ENCODE results near the gene SPAG16.

SPAG16 gene

DNA sequence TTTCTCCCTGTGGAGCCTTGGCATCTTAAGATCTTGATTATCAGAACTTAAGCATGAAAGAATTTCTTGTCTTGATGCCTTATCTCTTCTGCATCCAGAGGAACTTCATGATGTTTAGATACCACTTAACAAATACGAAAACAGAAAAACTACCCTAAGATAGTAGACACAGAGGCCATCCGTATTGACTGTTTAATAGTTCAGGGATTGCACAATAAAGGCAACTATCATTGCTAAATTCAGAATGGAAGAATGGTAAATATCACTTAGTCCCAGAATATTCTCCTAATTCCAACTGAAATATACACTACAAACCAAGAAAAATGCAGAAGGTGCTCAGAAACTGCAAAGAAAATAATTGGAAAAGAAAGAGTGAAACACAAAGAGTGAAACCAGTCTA, 912.0 kb downstream of the SPAG16 start:
- no peak for DNase-seq

DNA sequence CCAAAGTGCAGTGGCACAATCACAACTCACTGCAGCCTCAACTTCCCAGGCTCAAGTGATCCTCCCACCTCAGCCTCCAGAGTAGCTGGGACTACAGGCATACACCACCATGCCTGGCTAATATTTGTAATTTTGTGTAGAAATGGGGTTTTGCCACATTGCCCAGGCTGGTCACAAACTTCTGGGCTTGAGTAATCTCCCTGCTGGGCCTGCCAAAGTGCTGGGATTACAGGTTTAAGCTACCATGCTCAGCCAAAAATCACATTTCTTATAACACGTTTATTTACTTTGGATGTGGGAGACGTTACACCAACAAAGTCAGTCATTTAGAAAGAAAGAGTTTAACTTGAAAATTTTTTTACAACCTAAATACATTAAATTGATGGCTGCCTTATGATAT, 917.6 kb downstream of the SPAG16 start:
- no peak for DNase-seq

DNA sequence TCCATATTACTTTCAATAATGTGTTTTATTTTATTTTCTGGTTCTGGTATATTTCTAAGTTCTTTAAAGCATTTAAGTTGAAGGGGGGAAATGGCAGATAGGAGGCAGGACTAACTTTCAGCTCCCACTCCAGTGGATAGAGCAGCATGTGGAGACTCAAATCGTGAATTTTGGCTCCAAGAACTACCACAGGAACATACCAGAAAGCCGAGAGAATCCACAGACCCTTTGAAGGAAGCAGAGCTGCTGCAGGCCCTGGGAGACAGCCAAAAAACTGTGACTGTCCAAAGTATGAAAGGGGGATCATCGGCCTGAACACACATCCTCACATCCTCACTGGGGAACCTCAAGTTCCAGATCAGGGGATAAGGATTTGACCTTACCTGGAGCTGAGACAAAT, 919.0 kb downstream of the SPAG16 start:
- no peak for DNase-seq

GRCh38 chr2:214203744-214204289, 919.6 kb downstream of the SPAG16 start:
- peak; percentile 1 for DNase-seq

DNA sequence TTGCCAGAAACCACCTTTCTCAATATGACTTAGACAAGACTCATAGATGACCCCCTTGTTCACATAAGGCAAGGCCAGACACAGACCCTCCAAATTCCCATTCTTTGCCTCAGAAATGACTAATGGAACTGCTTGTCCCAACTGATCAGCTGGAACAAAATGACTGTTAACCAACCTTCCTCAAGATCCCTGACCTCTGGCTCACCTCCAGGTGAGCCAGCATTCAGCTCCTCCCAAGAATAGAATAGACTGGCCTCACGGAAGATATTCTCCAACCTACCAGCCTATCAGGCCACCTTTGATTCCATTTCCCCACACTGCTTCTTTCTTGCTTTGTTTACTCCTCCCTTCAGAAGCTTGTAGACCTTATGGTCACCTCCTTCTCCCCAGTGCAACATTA, 930.8 kb downstream of the SPAG16 start:
- DNase-seq, result no peak

DNA sequence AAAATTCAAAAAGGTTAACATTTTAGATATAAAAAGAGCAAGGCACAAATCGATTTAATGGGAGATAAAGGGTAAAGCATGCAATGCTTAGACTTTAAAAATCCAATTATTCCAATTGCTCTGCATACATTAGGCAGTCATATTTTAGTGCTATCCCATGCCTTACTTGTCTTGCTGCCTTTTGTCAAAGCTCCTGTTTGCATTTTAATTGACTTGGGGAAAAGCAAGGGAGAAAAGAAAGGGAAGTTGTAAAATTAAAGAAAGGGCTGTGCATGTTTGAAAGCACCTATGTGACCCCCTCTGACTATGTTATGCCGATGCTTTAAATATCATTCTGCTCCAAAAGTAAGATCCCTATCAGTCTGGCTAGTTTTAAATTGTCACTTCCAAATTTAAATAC, 932.9 kb downstream of the SPAG16 start:
- DNase-seq, result no peak

DNA sequence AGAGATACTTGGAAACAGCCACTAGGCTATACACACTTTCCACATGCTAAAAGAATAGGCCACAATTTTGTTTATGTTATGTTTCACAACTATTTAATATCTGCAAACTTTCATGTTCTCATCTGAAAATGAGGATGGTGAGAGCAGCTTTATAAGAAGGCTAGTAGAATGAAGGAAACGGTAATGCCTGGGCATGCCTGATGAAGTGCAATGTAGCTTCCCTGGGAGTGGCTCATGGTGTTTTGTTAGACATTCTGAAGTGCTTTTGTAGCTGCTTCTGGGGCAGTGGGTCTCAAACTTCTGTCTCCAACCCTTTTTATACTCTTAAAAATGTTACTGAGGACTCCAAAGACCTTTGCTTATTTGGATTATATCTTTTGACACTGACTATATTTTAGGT, 933.3 kb downstream of the SPAG16 start:
- no peak for DNase-seq

DNA sequence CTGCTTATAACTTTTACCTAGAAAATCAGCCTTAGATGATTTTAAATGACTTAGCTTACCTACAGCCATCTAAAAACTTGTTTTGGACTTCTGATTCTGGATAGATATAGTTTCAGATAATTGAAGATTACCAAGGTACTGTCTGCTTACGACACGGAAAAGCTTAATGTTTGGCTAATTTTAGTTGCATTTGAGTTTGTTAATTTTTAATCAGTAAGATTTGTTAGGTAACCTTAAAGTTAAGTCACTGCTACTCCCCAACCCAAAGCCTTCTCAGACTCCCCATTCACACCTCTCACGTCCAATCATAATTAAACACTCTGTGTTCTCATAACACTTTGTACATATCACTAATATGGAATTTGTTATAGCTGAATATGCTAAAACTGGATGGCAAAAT, 936.0 kb downstream of the SPAG16 start:
- no peak for DNase-seq

DNA sequence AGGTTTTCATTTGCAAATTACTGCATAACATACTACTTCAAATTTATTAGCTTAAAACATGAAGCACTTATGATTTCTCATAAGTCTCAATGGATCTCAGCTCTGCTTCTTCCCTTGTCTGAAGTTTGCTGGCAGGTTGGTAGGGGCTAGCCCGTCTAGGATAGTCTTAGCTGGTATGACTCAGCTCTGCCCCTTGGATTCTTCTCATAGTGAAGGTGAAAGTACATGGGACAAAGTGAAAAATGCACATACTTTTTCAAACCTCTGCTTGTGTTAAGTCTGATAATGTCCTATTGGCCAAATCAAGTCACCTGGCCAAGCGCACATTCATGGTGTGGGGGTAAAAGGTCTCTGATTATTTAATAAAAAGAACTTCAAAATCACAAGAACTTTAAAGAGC, 941.8 kb downstream of the SPAG16 start:
- DNase-seq, result no peak

DNA sequence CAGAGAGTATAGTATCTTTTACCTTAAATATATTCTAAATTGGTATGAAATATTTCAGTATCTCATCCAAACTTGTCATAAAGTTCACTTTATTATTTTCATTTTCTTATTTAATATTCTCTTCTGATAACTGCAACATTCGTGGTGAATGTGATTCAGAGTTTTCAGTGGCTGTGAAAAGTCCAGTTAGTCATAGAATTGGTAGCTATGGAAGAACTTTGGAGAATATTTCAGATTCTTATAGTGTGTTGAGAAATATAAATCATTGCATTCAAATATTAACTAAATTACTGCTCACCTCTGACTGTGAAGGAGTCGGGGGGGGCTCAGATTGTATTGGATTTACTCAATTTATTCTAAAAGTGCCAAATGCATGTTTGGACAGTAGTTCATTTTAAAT, 948.0 kb downstream of the SPAG16 start:
- DNase-seq, result no peak

GRCh38 chr2:214233164-214233563, 948.9 kb downstream of the SPAG16 start:
- DNase-seq, result no peak

DNA sequence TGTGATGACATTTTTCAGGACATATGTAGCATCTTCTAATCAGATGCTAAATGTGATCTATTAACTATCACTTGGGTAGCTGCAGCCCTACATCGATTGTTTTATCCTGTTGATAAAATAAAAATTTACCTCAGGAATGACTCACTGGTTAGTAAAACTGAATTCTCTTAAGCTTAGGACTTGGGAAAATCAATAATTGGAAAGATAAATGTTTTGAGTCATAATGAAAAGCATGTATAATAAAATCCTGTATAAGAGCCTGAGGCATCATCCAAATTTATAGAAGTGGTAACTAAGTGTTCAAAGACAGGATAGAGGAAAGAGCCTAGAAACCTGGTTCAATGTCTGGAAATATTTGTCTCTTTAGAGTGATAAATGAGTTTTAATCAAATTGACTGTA, 958.5 kb downstream of the SPAG16 start:
- DNase-seq, result no peak

DNA sequence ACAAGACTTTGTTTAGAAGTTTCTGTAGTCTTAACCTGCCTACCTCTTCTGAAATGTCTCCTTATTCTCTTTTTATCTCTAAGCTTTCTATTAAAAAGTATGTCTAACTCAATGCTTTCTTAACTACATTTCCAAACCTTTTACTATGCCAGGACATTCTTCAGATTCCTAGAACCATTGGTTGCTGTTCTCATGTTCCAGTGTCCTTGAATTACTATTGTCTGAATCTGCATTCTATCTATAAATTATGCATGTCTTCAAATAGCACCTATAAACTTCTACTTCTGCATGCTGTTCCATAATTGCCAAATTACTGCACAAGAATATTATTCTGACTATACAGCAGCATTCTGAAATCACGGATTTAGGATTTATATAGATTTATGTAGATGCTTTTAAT, 960.6 kb downstream of the SPAG16 start:
- DNase-seq, result no peak

DNA sequence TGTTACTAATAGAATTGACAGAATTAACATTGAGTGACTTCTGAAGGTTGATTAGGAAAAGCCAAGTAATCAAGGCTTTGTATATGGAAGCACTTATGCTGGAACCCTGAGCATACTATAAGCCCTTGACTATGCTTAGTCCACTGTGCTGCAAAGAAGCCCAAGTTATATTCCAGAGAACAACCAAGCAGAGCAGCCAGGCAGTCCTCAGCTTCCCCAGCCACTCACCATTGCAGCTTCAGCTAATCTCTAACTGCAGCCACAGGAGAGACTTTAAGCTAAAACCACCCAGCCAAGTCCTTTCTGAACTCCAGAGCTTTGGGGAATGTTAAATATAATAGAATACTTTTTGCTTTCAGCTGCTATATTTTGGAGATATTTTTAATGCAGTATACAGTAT, 962.2 kb downstream of the SPAG16 start:
- no peak for DNase-seq

DNA sequence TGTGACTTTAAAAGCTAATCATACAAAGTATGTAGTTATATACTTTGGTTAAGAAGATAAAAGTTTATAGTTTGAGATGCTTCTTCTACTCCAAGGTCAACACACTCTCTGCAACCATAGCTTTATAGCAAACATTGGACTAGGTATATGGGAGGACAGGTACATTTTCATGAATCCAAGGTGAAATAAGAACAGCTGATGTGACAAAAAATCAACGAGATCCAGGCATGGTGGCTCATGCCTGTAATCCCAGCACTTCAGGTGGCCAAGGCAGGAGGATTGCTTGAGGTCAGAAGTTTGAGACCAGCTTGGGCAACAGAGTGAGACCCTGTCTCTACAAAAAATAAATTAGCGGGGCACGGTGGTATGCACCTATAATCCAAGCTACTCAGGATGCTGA, 963.3 kb downstream of the SPAG16 start:
- no peak for DNase-seq

- no peak for DNase-seq
Observed at GRCh38 chr2:214255046-214255445, 970.8 kb downstream of the SPAG16 start.

DNA sequence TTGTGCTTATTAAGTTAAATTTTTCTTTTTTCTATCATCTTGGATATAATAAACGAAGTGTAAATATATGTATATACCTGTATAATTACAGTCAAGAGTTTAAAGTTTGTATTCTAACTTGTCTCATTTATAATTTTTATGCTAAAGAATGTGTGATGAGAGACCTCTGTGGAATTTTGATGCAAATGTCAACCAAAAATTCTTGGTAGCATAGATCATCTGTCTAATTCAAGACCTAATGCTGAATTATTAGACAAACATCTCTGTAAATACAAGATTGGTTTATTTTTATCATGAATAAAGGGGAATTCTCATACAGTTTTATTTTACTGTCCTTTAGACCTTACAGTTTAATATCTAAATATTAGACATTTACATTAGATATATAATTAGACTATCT, 977.4 kb downstream of the SPAG16 start:
- DNase-seq, result no peak

DNA sequence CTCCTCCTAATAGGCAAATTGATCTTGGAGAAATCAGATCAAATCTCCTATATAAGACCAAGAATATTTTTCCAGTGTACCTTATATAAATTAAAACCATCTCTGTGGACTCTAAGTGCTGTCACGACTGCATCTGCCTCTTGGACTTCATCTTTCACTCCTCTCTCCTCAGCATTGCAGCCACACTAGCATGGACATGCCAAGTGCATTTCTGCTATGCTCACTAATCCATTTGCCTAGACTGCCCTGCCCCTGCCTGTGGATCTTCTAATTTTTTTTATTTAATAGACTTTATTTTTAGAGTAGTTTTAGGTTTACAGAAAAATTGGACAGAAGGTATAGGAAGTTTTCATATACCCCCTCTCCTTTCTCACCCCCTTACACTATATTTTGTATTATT, 979.9 kb downstream of the SPAG16 start:
- no peak for DNase-seq

DNA sequence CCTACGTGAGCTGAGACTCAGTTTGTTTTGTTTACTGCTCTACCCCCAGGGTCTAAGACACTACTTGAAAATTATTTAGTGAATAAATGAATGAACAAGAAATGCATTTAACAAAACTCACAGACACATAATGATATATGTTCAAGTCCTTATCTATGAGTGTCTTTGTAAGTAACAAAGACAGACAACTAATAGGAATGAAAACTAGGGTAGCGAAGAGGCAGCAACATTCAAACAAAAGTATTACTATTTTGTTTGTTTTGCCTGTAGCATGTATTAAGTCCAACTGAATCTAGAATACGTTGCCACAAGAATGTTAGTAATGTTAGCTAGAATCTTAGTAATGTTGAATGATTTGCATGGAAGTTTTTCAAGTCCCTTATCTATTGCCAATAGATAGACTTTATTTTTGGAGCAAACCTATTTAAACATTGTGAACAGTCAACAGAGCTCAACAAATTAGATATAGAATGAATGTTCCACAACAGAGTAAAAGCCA, 981.8 kb downstream of the SPAG16 start:
- DNase-seq, result no peak

DNA sequence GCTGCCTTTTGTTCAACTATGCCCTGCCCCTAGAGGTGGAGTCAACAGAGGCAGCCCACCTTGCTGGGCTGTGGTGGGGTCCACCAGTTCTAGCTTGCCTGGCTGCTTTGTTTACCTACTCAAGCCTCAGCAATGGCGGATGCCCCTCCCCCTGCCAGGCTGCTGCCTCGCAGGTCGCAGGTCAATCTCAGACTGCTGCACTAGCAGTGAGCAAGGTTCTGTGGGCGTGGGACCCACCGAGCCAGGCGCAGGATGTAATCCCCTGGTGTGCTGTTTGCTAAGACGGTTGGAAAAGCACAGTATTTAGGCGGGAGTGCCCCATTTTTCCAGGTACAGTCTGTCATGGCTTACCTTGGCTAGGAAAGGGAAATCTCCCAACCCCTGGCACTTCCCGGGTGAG, 993.6 kb downstream of the SPAG16 start:
- DNase-seq, result no peak

GRCh38 chr2:214286011-214286410, 1001.7 kb downstream of the SPAG16 start:
- DNase-seq, result no peak

DNA sequence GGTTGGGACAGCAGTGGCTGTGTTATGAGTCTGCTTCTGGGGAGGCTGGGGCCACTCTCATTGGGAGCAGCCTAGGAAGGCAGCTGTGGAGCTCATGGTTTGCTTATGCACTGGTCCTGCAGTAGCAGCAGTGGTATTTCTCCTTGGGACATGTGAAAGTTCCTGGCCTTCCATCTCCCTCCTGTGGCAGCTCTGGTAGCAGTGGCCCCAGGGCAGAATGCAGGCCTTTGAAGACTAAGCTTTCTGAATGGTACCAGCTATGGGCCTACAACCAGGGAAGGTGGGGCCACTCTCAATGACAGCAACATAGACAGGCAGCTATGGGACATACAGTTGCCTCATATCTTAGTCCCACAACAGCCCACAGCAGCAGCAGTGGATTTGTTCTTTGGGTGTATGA, 1009.3 kb downstream of the SPAG16 start:
- DNase-seq, result no peak

DNA sequence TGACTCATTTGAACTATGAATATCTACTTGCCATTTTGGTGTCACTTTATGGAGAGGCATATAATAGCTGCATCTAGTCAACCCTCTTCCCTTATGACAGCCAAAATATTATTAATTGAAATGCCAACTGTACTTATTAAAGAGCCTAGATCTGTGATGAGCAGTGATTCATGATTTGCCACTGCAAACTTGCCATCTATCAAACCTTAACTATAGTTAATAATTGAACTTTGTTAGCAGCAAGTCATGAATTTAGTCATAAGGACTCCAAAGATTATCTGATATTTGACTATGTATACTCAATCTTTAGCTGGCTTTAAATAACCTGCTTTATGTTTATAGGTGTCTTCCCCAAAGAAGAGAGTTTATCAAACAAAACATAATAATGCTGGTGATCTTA, 1010.2 kb downstream of the SPAG16 start:
- no peak for DNase-seq

DNA sequence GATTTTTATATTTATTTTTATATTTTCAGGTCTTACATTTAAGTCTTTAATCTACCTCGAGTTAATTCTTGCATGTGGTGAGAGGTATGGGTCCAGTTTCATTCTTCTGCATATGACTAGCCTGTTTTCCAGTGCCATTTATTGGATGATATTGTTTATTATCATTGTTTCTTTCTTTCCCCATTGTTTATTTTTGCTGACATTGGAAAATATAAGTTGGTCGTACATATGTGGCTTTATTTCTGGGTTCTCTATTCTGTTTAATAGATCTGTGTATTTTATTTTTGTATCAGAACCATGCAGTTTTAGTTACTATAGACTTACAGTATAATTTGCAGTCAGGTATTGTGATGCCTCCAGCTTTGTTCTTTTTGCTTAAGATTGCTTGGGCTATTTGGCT, 1013.2 kb downstream of the SPAG16 start:
- DNase-seq, result no peak

GRCh38 chr2:214310319-214310718, 1026.1 kb downstream of the SPAG16 start:
- DNase-seq, result no peak

DNA sequence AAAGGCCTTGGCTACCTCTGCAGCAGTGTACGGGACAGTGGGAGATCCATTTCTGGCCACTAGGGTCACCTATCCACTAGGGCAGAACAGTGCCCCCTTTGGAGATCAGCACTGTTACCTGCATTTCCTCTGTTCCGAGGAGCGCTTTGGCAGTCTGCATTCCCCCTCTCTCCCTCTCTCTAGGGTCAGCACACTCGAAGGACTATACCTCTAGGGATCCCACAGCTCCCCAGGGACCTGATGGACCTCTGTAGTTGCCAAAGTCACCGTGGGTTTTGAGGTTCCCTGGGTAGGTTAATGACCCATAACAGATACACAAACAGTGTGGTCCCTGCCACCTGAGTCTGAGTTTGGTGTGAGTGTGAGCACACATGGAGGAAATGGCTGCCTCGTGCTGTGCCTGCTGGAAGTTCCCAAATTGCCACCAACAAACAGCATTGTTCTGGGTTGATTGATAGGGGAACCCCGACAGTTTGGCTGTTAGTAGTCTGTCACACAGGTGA, 1026.8 kb downstream of the SPAG16 start:
- no peak for DNase-seq

Data from stimulated activated CD4-positive, alpha-beta T cell treated with anti-CD3 and anti-CD28 coated beads, Interleukin-1b, Interleukin-23, amount 100 ng/mL, for 48 hours (primary cell).